GM19438 (cell line): ENCODE data around the gene EDC4.

ENCODE experiments used
- ATAC-seq: cut with Tn5 transposase; IDR thresholded peaks from one replicate; pipeline ENCODE4 v1.9.1; 2021; ENCODE audit warnings: low read depth; ENCODE audit not compliant: unreplicated experiment

Gene EDC4

DNA sequence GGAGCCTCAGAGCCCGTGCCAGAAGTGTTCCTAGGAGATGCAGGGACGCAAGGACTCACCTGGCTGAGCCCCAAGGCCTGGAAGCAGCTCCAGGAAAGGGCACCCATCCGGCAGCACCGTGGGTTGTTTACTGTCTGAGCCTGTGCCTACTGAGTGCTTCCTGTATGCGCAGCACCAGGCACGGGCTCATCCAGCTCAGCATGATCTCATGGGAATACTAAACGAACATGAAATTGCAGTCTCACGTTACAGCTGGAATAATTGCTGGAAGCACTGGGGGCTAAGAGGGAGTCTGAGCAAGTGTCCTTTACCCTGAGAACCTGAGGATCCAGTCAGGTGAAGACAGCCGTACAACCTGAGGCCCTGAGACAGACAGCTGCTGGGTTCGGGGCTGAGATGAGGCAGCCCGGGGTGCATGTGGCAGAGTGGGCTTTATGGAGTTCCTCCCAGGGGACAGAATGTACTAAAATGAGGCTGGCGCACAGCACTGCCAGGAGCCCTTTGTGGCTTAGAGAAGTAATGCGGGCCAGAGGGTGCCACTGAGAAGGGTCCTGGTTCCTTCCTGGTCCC, 53.4 kb downstream of the EDC4 start:
- no peak for ATAC-seq

DNA sequence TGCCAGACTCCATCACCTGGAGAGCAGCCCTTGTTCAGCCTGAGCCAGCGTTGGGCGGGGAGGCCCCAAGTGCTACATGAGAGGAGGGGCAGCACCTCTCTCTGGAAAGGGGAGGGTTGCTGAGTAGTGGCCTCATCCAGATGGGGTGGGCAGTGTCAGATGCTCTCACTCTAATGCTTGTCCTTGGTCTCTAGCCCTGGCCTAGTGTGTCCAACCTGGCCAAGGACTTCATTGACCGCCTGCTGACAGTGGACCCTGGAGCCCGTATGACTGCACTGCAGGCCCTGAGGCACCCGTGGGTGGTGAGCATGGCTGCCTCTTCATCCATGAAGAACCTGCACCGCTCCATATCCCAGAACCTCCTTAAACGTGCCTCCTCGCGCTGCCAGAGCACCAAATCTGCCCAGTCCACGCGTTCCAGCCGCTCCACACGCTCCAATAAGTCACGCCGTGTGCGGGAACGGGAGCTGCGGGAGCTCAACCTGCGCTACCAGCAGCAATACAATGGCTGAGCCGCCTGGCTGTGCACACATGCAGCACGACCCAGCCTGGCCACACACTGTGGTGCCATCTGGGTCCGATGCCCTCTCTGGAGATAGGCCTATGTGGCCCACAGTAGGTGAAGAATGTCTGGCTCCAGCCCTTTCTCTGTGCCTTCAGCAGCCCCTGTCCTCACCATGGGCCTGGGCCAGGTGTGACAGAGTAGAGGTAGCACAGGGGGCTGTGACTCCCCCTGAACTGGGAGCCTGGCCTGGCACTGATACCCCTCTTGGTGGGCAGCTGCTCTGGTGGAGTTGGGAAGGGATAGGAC, 54.5 kb downstream of the EDC4 start:
- no peak for ATAC-seq

DNA sequence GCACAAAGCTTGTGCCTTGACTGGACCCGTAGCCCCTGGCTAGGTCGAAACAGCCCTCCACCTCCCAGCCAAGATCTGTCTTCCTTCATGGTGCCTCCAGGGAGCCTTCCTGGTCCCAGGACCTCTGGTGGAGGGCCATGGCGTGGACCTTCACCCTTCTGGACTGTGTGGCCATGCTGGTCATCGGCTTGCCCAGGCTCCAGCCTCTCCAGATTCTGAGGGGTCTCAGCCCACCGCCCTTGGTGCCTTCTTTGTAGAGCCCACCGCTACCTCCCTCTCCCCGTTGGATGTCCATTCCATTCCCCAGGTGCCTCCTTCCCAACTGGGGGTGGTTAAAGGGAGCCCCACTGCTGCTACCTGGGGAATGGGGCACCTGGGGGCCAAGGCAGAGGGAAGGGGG, 55.3 kb downstream of the EDC4 start:
- ATAC-seq, result no peak

DNA sequence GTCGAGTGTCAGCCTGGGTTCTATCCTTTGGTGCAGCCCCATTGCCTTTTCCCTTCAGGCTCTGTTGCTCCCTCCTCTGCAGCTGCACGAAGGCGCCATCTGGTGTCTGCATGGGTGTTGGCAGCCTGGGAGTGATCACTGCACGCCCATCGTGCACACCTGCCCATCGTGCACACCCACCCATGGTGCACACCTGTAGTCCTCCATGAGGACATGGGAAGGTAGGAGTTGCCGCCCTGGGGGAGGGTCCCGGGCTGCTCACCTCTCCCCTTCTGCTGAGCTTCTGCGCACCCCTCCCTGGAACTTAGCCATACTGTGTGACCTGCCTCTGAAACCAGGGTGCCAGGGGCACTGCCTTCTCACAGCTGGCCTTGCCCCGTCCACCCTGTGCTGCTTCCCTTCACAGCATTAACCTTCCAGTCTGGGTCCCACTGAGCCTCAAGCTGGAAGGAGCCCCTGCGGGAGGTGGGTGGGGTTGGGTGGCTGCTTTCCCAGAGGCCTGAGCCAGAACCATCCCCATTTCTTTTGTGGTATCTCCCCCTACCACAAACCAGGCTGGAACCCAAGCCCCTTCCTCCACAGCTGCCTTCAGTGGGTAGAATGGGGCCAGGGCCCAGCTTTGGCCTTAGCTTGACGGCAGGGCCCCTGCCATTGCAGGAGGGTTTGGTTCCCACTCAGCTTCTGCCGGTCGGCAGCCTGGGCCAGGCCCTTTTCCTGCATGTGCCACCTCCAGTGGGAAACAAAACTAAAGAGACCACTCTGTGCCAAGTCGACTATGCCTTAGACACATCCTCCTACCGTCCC, 55.9 kb downstream of the EDC4 start:
- no peak for ATAC-seq

DNA sequence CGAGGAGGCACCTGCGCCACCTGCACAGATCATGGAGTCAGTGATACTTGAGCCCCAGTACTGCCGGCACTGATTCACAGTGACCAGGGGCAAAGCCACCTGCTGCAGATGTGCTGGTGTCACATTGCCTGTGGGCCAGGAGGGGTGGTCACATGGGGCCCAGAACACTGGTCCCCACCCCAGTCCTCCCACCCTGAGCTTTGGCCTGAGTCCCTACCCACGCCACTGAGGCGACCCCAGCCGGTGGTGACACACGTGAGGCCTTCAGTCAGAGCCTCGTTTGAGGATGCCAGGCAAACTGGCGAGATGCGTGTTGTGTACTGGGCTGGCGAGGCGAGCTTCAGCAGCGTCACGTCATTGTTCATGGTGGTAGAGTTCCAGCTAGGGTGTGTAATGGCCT, 57.3 kb downstream of the EDC4 start:
- no peak for ATAC-seq

DNA sequence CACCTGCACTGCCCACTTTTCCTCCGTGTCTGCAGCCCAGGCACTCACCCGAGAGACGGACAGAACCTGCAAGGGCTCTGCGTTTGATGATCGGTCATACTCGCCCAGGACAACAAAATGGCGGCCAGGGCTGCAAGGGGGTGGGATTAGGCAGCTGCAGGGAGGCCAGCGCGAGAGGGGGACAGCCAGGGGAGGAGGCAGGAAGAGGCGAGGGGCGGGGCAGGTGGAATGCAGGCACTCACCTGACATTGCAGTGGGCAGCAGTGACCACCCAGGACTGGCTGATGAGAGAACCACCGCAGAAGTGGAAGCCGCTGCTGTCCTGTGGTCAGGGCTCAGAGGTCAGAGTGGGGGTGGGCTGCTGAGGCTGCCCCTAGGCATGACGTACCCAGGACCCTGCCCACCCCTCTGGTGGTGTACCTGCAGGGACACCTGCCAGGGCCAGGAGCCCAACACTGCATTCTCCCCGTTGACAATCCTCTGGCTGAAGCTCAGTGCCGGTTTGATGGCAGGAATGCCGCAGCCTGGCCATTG, 57.9 kb downstream of the EDC4 start:
- no peak for ATAC-seq
